ENCODE results near the gene EMILIN2. TPM values are rescaled to one million over a fixed set of nuclear protein-coding genes. Genes with fewer than 3 reads are reported as not detected.

Gene EMILIN2
- total and polyA plus RNA-seq, 2 of the 8 experiments (the other 6 are each of a cell fraction or from before 2014, with no cell fraction given), result 6.0 to 7.5 TPM

DNA sequence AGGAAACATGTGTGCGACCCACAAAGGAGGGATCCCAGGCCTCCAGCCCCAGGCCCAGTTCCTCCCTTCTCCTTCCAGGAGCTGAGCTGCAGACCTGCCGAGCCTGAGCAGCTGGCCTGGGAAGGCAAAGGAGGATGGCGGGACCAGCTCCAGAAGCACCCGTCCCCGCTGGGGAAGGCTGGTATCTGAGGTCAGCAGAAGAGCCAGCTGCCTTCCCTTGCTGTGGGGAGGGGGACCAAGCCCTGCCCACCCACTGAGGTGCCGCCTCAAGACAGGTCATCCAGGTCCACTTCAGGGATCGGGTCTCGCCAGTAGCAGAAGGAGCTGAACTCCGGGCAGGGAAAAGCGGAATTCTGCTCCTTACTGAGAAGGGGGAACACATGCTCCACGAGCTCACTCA lies 73.2 kb downstream of the EMILIN2 start:
- ChIA-PET POLR2A (ENCODE audit: partially characterized antibody) (no interaction called here), CTCF (ENCODE audit: partially characterized antibody) (interaction anchor here (0.6 to 3.6 kb wide), 4 partner anchors 10 to 319 kb away, joined by 3 to 14 read pairs (median 3); no protein-coding TSS in a partner anchor)
- TF ChIP-seq TCF12 (IDR thresholded peaks at IDR 0.05; ENCODE audit: low read depth, low read length) (no peak), NRF1 (IDR thresholded peaks at IDR 0.05; ENCODE audit: low read depth, low read length) (no peak), FOSL1 (IDR thresholded peaks at IDR 0.05; ENCODE audit: insufficient read depth, low read depth, low read length) (no peak), CBX8 (IDR thresholded peaks at IDR 0.05; ENCODE audit: borderline replicate concordance, low read depth, low read length) (no peak), CREB1 (IDR thresholded peaks at IDR 0.05) (no peak), TAF1 (IDR thresholded peaks at IDR 0.05; ENCODE audit: low read depth, low read length) (no peak), MAFK (IDR thresholded peaks at IDR 0.05; ENCODE audit: low read depth, low read length) (no peak), KDM1A (IDR thresholded peaks at IDR 0.05; ENCODE audit: borderline replicate concordance, low read length) (no peak), YY1 (IDR thresholded peaks at IDR 0.05; ENCODE audit: low read depth, low read length) (no peak), ASH2L (IDR thresholded peaks at IDR 0.05; ENCODE audit: low read length) (no peak), CBX5 (IDR thresholded peaks at IDR 0.05; ENCODE audit: low read depth, low read length) (no peak), SIX5 (IDR thresholded peaks at IDR 0.05; ENCODE audit: low read depth, low read length) (no peak)
- TF ChIP-seq, protein P1, sequence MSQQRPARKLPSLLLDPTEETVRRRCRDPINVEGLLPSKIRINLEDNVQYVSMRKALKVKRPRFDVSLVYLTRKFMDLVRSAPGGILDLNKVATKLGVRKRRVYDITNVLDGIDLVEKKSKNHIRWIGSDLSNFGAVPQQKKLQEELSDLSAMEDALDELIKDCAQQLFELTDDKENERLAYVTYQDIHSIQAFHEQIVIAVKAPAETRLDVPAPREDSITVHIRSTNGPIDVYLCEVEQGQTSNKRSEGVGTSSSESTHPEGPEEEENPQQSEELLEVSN (IDR thresholded peaks at IDR 0.05), result no peak

More for the DNA sequence above, 73.2 kb downstream of the EMILIN2 start:
- H3K14ac ChIP-seq (ENCODE audit: insufficient read length), result no peak overlapping the region
- H3K27ac ChIP-seq (ENCODE audit: low read depth, low read length), result no peak overlapping the region
- no peak overlapping the region for H3K18ac ChIP-seq (ENCODE audit: extremely low read depth, low read length)
- no peak overlapping the region for H4K5ac ChIP-seq (ENCODE audit: insufficient read length, low read depth, low read length)
- no peak overlapping the region for H3K56ac ChIP-seq (replicated peaks; ENCODE audit: insufficient read length, low read depth, low read length)
- H2AK5ac ChIP-seq (ENCODE audit: low read depth, low read length), result no peak overlapping the region
- H2AFZ ChIP-seq (ENCODE audit: low read length), result no peak overlapping the region
- peaks cover 6 to 25% (median 17%) of the 10 kb centered on the region in 4 experiments for H3K36me3 ChIP-seq (ENCODE audit: control insufficient read depth in 2 of 4, insufficient read depth in 4 of 4, low read length in 3 of 4)
- WGBS, 2 experiments (ENCODE audit: extremely low coverage in 1 of 2, insufficient coverage in 1 of 2, insufficient read length in 1 of 2, insufficient replicate concordance in 2 of 2, low coverage in 1 of 2, low lambda C conversion rate in 2 of 2, missing lambda C conversion rate in 1 of 2), result 81% methylated on average over 9 of the region's 11 CpGs; no CpG with 5 or more reads in 1 of the 2 experiments
- H3K4me1 ChIP-seq (replicated peaks in 1 of 4; ENCODE audit: control insufficient read depth in 3 of 4, insufficient read depth in 4 of 4, low read length in 3 of 4), result peaks cover 0 to 8% (median 5%) of the 10 kb centered on the region in 4 experiments; a peak in 3 of 7 replicates
- H2BK12ac ChIP-seq (ENCODE audit: low read depth, low read length), result no peak overlapping the region
- no peaks in the 10 kb centered on the region for H3K9me3 ChIP-seq (ENCODE audit: insufficient read depth in 2 of 2, low read depth in 1 of 2, low read length in 1 of 2)
- no peaks in the 10 kb centered on the region for H3K23me2 ChIP-seq (ENCODE audit: low read depth, low read length)
- no peak for DNase-seq (ENCODE audit: low read depth in 1 of 2, low spot score in 2 of 2)
- no peaks in the 10 kb centered on the region for H4K20me1 ChIP-seq (replicated peaks in 1 of 2; ENCODE audit: control insufficient read depth in 1 of 2, insufficient read depth in 2 of 2, low read length in 2 of 2)
- H2BK20ac ChIP-seq (ENCODE audit: low read length), result no peak overlapping the region
- no peak overlapping the region for H3K4me3 ChIP-seq (ENCODE audit: extremely low read depth in 1 of 4, insufficient read depth in 2 of 4, low read depth in 3 of 4, low read length in 4 of 4)
- H2BK15ac ChIP-seq (ENCODE audit: low read length), result no peak overlapping the region
- no peak overlapping the region for H2BK5ac ChIP-seq (ENCODE audit: low read depth, low read length)
- H3K9ac ChIP-seq (replicated peaks in 1 of 4; ENCODE audit: extremely low read depth in 1 of 4, low read depth in 3 of 4, low read length in 3 of 4), result no peak overlapping the region
- no peak overlapping the region for H4K8ac ChIP-seq (ENCODE audit: extremely low read depth, insufficient read depth, low read length)
- no peak overlapping the region for H3K23ac ChIP-seq (ENCODE audit: insufficient read length)
- no peak overlapping the region for H4K91ac ChIP-seq (replicated peaks; ENCODE audit: insufficient read length, low read length)
- H2BK120ac ChIP-seq (replicated peaks; ENCODE audit: low read depth, low read length), result no peak overlapping the region
- H3K4me2 ChIP-seq (ENCODE audit: insufficient read depth in 1 of 2, low read depth in 2 of 2, low read length in 2 of 2), result no peak overlapping the region
- no peak for FAIRE-seq
- no peaks in the 10 kb centered on the region; the same call in 1 of the 2 replicates for H3K79me1 ChIP-seq (ENCODE audit: low read depth, low read length)
- no peak overlapping the region for H3K4ac ChIP-seq (replicated peaks; ENCODE audit: insufficient read length, low read depth, low read length)
- H3K79me2 ChIP-seq (ENCODE audit: control insufficient read depth in 1 of 2, insufficient read depth in 2 of 2, low read length in 2 of 2), result no peaks in the 10 kb centered on the region
- H3K27me3 ChIP-seq (replicated peaks in 1 of 4; ENCODE audit: control insufficient read depth in 3 of 4, extremely low read depth in 1 of 4, insufficient read depth in 3 of 4, low read length in 3 of 4), result no peaks in the 10 kb centered on the region
